CD4-positive, alpha-beta T cell treated with Interleukin-4 for 4 hours (primary cell): ENCODE data around the gene WWC1.

Source experiments
- DNase-seq: peaks from one replicate; pipeline ENCODE4 v3.0.0-alpha.2; 2020

Gene WWC1

GRCh38 chr5:168291342-168291963 is at the start of gene WWC1:
Gene WWC1, plus strand, starts transcription at chr5:168291645. Its CDS starts 508 bp downstream, at chr5:168292153.
- DNase-seq = peak; percentile 73

DNA sequence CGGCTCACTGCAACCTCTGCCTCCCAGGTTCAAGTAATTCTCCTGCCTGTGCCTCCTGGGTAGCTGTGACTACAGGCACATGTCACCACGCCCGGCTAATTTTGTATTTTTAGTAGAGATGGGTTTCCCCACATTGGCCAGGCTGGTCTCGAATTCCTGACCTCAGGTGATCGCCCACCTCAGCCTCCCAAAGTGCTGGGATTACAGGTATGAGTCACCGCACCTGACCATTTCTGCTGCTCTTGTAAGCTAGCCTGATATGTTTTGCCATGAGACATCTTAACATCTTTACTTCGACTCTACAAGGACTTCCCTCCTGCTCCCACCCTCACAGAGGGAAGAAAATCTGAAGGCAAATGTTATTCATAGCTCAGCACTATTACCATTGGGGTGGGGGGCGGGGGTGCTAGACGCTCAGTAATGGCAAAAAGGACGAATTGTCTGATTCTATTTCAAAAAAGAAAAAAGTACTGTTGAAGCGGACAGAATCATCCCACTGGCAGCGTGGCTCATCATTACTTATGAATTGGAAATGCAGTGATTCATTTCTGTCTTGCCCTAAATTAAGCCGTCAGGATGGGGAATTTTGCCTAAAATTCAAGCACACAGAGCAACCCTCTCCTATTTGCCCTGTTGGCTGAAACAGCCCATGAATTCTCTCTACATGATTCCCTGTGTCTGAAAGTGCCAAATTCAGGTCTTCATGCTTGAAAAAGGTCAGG is 46.4 kb upstream of the WWC1 start:
- no peak for DNase-seq

DNA sequence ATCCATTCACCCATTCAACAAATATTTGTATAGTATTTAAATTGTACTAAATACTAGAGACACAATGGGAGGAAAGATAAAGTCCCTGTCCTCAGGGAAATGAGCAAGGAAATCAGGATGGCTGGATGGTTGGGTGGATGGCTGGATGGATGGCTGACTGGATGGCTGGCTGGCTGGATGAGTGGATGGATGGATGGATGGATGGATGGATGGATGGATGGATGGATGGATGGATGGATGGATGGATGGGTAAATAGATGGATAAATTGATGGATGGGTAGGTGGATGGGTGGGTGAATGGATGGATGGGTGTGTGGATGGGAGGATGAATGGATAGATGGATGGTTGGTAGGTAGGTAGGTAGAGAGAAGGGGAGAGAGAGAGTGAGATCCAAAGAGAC is 41.5 kb upstream of the WWC1 start:
- no peak for DNase-seq

DNA sequence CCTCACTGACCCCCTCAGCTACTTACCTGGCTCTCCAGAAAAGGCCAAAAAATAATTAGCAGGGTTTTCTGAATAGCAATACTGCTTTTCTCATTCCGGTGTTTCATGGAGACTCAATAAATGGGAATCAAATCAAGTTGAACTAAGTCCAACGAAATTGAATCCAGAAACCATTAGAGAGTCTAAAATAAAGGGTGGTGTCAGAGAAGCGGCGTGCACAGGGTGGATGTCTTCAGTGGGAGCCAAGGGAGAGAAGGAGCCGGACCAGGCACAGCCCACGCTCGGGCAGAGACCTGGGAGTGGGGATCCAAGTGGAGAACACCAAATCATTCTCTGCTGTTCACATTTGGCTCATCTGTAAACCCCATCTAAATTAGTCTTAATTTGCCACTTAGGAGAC is 40.2 kb upstream of the WWC1 start:
- DNase-seq = no peak

- DNase-seq = no peak
These were observed 37.3 kb upstream of the WWC1 start for GRCh38 chr5:168254013-168254693.

GRCh38 chr5:168260353-168261226 is 30.9 kb upstream of the WWC1 start:
- no peak for DNase-seq

DNA sequence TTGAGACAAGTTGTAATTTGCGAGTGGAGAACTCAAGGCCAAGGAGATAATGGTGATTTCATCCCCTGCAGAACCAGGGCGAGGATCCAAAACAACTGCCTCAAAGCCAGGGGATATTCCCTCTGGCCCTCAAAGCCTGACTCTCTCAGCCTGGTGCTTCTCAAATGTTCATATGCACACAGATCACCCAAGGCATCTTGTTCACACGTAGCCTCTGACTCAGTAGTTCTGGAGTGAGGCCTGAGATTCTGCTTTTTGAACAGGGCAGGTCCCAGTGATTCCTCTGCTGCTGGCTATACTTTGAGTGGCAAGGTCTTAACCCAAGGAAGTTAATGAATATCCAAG is 30.2 kb upstream of the WWC1 start:
- DNase-seq = no peak

DNA sequence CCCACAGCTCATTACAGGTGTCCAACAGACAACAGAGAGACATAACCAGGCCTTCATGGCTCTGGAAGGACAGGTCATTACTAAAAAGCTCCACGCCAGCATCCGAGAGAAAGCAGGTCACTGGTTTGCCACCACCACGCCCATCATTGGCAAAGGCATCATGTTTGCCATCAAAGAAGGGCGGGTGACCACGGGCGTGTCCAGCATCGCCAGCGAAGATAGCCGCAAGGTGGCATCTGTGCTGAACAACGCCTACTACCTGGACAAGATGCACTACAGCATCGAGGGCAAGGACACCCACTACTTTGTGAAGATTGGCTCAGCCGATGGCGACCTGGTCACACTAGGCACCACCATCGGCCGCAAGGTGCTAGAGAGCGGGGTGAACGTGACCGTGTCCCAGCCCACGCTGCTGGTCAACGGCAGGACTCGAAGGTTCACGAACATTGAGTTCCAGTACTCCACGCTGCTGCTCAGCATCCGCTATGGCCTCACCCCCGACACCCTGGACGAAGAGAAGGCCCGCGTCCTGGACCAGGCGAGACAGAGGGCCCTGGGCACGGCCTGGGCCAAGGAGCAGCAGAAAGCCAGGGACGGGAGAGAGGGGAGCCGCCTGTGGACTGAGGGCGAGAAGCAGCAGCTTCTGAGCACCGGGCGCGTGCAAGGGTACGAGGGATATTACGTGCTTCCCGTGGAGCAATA is 29.3 kb upstream of the WWC1 start:
- DNase-seq = no peak

DNA sequence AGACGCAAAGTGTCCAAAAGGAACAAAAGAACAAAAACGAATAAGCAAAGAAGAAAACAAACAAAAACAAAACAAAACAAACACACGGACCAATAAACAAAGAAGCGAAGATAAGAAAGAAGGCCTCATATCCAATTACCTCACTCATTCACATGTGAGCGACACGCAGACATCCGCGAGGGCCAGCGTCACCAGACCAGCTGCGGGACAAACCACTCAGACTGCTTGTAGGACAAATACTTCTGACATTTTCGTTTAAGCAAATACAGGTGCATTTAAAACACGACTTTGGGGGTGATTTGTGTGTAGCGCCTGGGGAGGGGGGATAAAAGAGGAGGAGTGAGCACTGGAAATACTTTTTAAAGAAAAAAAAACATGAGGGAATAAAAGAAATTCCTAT is 28.3 kb upstream of the WWC1 start:
- DNase-seq = no peak

DNA sequence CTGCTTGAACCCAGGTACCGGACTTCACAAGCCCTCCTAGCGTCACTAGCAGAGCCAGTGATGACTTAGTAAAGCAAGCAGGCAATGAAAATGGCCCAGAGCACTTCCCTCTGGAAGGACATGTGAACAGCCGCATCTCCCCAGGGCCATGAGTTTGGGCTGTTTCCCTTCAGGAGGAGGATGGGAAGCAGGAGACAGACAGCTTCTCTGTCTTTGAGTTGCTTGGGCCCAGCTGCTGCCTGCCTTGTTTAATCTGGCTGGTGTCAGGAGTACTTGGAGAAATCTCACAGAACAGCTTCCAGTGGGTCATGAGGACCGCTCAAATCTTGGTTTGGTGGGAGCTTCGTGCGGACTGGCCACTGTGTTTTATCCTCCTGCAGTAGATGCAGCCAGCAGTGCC is 25.4 kb upstream of the WWC1 start:
- DNase-seq = no peak

DNA sequence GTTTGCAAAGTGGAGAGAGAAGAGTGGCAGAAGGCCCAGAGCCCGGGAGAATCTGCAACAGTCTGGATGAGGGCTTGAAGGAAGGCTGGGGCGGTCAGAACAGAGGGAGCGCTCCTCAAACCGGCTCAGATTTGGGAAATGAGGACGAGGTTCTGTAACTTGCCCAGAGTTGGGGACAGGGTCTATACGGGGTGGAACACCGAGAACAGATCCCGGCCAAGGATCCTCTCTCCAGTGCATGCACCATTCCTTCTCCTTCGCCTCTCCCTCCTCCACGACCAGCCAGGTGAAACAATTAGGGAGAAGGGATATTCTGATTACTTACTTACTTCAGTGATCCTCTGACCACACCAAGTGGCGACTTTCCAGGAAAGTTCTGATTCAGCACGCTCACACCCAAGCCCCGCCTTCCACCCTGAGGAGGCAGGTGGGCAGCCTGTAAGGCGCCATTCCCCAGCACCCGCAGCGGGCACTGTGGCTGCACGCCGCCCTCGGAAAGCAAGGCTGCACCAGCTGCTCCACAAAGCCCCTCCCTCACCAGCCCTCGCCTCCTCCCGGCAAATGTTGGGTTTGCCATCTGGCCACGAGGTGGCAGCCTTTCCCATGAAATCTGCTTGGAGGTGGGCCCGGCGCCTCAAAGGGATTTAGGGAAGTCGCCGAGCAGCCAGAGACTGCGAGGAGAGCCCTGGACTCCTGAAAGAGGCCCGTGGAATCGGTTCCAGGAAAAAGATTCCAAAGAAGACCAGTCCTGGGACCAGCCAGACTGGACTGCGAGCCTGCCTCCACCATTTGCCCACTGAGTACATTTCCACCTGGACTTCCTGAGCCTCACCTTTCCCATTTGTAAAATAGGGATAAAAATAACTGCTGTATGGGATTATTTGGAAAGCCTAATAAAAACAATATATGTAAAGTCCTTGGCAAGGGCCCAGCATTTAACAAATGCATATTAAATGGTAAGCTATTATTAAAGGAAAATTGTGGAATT is 22.2 kb upstream of the WWC1 start:
- DNase-seq = peak; percentile 67

DNA sequence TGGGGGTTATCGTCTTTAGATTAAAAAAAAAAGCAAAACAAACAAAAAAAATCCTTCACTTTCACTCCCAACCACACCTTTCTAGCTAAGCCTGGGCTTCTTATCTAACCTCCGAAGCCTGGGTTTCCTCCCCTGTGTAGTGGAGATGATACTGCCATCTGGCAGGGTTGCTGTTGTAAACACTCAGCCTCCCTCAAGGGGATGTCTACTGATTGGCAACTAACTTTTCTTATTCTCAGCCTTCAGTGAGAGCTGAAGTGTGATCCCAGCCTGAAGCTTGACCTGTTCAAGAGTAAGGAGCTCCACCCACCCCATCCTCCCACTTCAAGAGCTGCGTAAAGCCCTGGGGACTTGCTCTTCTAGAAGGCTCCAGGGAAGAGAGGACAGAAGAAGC is 21.5 kb upstream of the WWC1 start:
- DNase-seq = no peak

- DNase-seq = no peak
These were observed 21.0 kb upstream of the WWC1 start for GRCh38 chr5:168270476-168270875.

DNA sequence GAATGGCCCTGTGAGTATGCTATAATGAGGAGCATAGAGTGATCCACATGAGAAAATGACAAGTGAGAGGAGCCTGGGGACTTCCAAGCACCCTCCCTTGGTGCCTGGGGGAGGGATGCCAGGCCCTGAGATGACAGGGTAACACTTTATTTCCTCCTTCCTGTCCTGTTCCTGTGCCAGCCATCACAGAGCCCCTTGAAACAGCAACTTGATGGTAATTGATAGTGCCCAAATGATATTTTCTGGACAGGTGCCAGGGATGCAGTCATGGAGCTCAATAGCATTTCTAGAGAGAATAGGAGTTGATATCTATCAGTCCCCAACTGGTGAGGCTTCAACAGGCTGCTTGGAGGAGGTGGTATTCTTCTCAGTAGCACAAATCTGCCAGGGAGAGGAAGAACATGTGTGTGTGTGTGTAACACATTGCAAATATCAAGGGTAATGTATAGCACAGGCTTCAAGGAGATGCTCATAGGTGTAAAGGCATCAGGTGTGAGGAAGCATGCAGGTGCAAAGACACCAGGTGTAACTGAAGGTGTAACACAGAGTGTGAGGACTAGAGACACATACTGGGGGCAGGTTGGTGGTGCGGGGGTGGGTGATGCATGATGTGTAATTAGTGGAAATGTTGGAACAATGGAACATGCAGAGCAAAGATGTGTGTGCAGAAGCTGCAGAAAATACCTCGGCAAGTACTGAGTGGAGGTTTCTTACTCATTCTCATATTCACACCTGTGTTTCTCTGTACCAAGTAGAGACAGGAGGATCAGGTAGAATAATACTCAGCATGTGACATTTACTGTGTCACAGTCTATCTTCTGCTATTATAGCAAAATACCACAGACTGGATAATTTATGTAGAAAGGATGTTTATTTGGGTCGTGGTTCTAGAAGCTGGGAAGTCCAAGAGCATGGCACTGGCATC is 18.1 kb upstream of the WWC1 start:
- no peak for DNase-seq

DNA sequence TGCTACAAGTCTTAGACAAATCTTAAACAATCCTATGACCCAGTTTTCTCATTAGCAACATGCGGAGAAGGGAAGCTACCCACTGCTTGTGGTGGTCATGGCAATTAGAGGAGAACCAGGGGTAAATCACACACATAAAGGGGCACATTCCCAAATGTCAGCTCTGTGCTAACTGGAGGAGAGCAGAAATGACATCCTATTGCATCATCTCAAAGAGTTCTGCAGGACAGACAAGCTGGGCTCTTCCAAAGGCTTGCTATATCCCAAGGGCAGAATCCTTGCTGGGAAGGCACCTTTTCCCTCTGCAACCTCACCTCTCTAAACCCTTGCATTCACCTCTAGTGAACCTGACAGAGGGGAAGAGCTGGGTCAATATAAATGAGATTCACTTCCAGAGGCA is 17.0 kb upstream of the WWC1 start:
- no peak for DNase-seq

GRCh38 chr5:168275940-168276339 is 15.5 kb upstream of the WWC1 start:
- no peak for DNase-seq

DNA sequence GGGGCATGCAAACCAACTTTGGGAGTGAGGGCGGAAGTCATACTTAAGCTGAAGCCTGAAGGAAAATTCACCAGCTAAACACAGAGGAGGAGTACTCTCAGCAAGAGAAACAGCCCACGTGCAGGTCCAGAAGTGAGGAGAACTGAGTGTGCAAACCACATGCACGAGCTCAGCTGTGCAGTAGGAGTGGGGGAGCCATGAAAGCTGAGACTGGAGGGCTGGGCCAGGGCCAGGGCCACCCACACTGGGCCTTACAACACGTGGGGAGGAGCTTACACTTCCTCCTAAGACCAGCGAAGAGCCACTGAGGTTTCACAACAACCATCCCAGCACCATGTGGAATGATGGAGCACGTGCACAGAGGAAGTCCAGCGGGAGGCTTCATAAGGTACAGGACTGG is 9.3 kb upstream of the WWC1 start:
- DNase-seq = no peak

GRCh38 chr5:168284809-168285208 is 6.6 kb upstream of the WWC1 start:
- DNase-seq = no peak

GRCh38 chr5:168285696-168286095 is 5.7 kb upstream of the WWC1 start:
- DNase-seq = no peak

GRCh38 chr5:168286386-168286785 is 5.1 kb upstream of the WWC1 start:
- DNase-seq = no peak
